Renal pelvis (tissue), 4 donors: ENCODE data around the gene SESN2. TPM values are rescaled to one million over a fixed set of nuclear protein-coding genes. Genes with fewer than 3 reads are reported as not detected.

ENCODE experiments used
- DNase-seq: peaks from one replicate; pipeline ENCODE4 v3.0.0-alpha.2; 2013
- polyA plus RNA-seq, 3 donors: library from polyadenylated mRNA; unstranded; fragments of 120-200 nt; gene quantifications; one replicate each; pipeline ENCODE4 v1.2.1, GENCODE V29; 2013; ENCODE audit not compliant: insufficient read length in 3 of 3

Gene SESN2
- polyA plus RNA-seq, 3 donors: 20.7 to 23.6 (median 21.4) TPM

DNA sequence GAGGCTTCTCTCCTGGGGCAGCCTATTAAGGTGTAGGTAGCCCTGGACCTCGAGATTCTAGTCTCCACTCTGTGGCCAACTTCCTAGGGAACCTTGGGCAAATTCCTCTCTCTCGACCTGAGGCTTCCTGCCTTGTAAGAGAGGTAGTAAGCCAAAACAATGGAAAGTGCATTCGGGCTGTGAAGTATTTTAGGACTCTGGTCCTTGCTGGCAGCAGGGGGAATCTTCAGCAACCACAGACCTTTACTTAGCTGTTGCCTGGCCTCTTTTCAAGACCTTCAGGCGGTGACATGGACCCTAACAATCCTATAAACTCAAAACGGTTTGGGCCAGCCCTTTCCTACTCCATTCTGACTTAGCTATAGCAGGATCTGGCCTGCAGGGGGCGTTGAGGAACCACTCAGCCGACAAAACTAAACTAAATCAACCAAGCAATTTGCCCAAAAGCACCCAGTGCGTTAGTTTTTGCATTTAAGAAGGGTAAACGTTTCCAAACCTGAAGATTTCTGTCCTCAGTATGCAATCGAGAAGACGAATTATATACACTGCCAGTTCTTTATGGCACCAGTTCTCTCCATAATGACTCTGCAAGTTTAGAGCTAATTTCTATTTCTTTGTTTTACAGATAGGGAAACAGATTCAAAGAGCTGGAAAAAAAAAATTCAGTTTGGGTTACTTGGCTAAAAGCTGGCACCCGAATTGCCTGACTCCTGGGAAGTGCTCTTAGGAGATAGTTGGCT, 10.9 kb upstream of the SESN2 start:
- DNase-seq: peak; percentile 81

DNA sequence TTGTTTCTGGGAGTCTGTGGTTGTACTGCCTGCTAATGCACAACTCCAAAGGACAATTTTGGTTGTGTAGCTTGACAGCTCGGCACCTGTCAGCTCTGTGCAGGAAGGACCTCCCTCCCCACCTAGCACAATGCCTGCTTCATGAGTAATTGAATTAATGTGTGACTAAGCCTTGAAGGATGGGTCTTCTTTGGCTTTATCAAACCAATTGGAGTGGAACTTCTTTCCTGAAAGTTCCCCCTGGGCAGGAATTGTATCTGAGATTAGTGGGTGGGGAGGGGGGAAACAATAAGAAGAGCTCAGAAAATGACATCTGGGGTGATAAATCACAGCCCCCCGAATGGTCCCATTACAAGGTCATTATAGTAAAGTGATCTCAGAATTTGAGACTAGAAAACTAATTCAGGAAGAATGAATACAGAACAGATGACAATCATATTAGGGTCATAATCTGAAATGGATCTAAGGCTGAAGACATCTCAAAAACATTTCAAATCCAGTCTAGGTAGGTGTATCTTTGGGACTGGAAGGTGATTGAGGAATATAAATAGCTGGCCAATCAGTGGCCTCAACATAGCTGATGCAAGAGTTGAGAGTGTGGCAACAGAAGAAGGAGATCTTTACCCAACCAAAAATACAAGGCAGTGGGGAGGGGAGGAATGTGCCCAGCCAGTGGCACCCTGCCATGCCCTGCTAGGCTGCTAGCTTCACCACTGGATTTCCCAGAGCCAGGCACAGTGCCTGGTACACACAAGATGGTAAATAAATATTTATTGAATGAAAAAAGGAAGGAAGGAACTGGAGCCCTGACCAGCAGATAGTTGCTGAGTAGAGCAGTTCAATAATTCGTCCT, 10.1 kb upstream of the SESN2 start:
- DNase-seq: no peak

- DNase-seq: no peak
Observed at GRCh38 chr1:28249866-28250295, 9.4 kb upstream of the SESN2 start.

GRCh38 chr1:28256197-28256827, 3.0 kb upstream of the SESN2 start:
- no peak for DNase-seq

DNA sequence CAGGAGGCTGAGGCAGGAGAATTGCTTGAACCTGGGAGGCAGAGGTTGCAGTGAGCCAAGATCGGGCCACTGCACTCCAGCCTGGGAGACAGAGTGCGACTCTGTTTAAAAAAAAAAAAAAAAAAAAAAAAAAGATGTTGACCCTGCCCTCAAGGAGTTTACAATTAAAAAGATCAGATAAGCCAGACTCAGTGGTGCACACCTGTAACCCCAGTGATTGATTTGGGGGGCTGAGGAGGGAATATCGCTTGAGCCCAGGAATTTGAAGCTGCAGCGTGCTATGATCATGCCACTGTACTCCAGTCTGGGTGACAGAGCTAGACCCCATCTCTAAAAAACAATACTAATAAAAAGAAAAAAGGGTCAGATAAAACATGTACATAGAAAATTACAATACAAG, 1.6 kb upstream of the SESN2 start:
- no peak for DNase-seq

DNA sequence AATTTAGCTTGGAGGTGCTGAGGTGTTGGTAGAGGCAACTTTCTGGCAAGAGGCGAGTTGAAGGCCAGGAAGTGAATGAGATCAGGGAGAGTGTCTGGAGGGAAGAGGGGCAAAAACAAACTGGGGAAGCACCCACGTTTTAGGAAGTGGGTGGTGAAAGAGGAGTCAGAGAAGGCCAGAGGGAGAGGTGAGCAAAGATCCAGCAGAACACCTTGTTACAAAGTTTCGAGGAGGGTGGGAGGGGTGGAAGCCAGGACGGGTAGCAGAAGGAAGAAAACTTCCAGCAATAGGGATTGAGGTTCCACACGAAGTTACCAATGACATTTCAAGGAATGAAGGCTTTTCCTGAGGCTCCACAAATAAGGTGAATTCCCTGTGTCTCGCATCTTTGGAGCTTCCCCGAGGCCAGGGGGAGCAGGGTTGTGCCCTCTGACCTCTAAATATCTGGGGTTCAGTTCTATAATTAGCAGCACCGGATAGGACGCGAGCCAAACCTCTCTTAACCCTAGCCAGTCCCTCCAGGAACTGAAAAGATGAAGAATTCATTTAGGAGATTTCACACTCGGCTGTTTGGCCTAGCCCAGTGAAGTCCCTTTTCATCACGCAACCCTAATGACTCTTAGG, 578 bp upstream of the SESN2 start:
- no peak for DNase-seq

DNA sequence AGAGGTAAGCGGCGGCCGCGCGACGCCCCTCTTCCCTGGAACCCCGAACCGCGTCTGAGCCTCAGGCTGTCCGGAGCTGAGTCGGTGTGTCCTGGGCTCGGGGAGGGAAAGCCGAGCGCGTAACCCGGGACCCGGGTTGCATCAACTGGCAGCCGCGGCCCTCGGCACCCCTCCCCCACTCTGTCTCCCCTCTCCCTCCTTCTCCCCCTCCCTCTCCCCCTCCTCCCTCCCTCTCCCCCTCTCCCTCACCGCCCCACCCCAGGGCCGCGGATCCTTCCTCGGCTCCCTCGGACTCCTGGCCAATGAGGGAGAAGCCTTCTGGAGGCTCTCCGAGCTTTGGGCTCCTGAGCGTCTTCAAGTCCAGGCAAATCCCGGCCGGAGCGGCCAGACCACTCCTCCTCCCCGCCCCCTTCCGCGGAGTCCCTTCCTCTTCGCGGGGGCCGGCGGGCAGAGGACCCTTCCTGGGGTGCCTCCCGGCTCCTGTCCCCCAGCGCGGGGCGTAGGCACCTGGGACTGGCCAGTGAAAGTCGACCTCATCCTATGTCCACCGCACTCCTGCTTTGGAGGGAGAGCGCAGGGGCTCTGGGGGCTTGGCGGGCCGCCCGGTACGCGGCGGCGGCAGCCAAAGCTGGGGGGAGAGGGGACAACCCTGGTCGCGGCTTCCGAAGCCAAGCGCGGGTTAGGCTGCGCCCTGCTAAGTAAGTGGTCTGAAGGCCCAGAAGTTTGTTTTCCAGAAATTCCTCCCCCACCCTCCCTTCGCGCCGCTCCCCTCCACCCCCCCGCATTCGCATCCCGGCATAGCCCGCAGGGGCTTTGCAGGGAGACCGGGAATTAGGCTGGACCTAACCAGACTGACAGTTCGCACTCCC, 850 bp downstream of the SESN2 start:
- peak; percentile 87 for DNase-seq

DNA sequence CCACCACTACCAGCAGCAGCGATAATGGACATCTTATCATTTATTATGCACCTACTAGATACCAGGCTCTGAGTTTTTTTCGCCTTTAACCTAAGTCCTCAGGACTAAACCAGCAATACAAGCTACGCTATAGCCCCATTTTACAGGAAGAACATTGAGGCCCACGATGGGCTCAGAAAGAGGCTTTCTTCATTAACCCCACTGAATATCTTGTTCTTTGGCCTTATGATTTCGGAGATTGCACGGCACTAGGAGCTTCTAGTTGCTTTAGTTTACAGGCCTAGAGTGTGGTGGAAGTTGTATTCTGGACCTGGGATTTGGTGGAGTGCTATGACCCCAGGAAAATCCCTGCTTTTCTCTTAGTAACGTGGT, 1.5 kb downstream of the SESN2 start:
- DNase-seq: no peak

DNA sequence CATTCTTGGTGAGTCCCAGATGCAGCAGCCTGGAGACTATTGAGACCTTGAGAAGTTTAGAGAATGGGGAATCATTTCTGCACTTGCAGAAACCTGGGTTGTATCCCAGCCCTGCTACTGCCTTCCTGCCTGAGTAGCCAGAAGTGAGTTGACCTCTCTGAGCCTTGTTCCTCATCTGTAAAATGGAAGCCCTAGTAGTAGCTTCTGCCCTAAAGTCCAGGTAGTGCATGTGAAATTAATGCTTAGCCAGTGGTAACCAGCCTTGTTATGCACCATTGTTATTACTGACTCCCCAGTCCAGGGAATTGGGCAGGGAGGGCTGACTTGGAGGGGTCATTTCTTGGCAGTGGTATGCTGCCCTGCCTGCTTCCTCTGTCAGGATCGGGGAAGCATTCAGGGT, 5.6 kb downstream of the SESN2 start:
- no peak for DNase-seq

DNA sequence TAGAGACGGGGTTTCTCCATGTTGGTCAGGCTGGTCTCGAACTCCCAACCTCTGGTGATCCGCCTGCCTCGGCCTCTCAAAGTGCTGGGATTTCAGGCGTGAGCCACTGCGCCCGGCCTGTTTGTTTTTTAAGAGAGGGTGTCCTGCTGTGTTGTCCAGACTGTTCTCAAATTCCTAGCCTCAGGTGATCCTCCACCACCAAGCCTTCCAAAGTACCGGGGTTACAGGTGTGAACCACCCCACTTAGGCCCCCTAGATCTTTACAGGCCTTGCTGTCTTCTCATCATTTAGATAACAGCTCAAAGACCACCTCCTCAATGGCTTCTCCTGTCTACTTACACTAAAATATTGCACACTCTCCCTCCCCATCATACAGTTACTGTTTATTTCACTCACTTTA, 6.3 kb downstream of the SESN2 start:
- DNase-seq: no peak

- no peak for DNase-seq
Observed at GRCh38 chr1:28266920-28267322, 7.6 kb downstream of the SESN2 start.

DNA sequence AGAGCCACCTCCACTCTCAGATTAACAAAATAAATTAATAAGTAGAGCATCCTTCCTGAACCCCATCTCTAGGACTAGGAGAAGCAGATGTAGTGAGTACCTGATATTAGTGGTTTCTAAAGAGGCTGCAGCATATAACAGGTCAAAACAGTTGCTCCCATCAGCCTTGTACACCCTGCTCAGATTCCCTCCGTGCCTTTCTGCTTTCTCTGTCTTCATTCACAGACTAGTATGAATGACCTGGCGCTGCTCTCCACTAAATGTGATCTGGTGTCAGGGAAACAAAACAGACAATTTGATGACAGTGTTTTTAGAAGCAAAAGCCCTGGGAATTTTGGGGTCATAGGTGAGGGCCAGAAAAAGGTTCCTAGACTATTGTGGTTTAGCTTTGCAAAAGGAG, 8.3 kb downstream of the SESN2 start:
- no peak for DNase-seq

DNA sequence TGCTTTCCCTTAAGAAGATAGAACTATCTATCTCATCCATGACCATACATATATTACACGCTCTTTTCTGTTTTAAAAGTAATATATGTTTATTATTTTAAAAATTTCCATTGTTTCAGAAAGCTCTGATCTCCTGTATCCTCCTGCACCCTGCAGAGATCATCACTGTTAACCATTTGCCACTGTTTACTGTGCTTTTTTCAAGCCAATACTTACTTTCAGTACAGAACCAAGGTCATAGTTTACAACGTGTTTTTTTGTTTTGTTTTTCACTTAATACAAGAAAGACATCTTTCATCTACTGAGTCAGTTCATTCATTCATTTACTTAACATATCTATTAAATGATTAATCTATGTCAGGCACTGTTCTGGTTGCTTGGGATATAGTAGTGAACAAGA, 10.2 kb downstream of the SESN2 start:
- DNase-seq: no peak

- DNase-seq: no peak
Observed at GRCh38 chr1:28272215-28272852, 13.0 kb downstream of the SESN2 start.

DNA sequence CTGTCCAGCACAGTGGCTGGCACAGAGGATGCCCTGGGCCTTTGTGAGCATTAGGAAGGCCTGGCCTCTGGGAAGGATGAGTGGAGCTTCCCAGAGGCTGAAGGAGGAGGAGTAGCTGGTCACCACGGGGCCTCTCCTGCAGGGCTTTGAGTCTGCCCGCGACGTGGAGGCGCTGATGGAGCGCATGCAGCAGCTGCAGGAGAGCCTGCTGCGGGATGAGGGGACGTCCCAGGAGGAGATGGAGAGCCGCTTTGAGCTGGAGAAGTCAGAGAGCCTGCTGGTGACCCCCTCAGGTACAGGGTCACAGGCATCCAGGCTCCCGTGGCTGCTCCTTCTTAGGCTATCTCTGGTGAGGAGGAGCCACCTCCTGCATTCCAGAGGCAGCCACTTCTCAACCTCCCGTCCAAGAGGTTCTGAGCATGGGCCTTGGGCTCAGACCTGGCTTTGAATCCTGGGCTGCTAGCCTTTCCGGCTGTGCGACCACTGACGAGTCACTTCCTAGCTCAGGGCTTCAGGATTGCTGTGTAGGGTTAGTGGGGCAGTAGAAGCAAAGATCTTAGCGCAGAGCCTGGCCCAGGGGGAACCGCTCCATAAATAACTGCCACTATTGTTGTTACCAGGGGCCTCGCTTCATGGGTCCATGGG, 14.0 kb downstream of the SESN2 start:
- DNase-seq: no peak

DNA sequence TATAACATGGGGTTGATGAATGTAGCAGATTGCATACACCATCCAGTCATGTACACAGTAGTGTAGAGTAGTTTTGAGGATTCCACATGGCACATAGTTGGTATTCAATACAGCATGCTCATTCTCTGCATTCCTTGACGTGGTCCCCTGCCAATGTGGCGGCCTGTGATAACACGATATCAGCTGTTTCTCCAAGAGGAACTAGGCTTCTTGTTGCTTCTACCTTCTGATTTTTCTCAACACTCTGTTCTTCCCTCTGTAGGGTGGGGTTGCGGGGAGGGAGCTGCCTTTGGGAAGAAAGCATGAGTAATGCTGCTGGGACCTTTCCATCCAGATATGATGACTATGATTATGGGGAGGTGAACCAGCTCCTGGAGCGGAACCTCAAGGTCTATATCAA, 19.4 kb downstream of the SESN2 start:
- no peak for DNase-seq

GRCh38 chr1:28279721-28280120, 20.4 kb downstream of the SESN2 start:
- no peak for DNase-seq

- no peak for DNase-seq
Observed at GRCh38 chr1:28280501-28280900, 21.2 kb downstream of the SESN2 start.

DNA sequence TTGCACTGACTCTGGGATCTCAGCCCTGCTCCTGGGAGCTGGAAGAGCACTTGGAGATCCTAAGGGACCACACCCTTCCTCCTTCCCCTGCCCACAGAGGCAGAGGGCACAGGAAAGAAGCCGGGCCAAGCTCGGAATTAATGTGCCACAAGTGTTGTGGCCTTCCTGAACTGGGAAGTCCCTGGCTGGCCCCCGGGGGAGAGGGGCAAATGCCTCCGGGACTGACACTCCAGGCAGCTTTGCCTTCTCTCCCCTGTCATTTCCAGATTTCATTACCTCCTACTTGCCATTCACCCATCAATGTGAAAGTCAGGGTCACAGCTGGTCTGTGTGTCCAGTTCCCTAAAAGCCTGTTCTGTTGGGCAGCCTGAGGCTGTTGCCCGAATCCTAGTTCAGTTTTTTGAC, 21.7 kb downstream of the SESN2 start:
- DNase-seq: no peak
